GM23338 (cell line): ENCODE results near the gene TRPC6. TPM values are rescaled to one million over a fixed set of nuclear protein-coding genes. Genes with fewer than 3 reads are reported as not detected.

Experiments used
- ATAC-seq: fragments of 200-7000 bp; cut with Tn5 transposase; 3 replicates; pipeline ENCODE4 v1.9.1; 2020
- DNase-seq: peaks from one replicate; pipeline ENCODE4 v3.0.0-alpha.2; 2015; ENCODE audit warnings: low spot score
- H2AFZ ChIP-seq: fragments of 200-600 bp; sonication (generic); 2 replicates; pipeline ENCODE4 v1.8.0; 2016; ENCODE audit warnings: antibody characterized with exemption, mild to moderate bottlenecking, moderate library complexity
- H3F3A ChIP-seq: fragments of 200-600 bp; sonication (generic); replicated peaks from 2 replicates; pipeline ENCODE4 v1.8.0; 2017; ENCODE audit warnings: antibody characterized with exemption, mixed run types, low read depth
- H3K27ac ChIP-seq: fragments of 200-600 bp; sonication (generic); 2 replicates; pipeline ENCODE4 v1.6.1; 2016; ENCODE audit warnings: low read depth
- H3K27me3 ChIP-seq: fragments of 200-600 bp; sonication (generic); 2 replicates; pipeline ENCODE4 v1.8.0; 2016; ENCODE audit warnings: mild to moderate bottlenecking, mixed run types, moderate library complexity; ENCODE audit not compliant: insufficient read depth
- H3K36me3 ChIP-seq: fragments of 200-600 bp; sonication (generic); 2 replicates; pipeline ENCODE4 v1.8.0; 2016; ENCODE audit warnings: mild to moderate bottlenecking; ENCODE audit not compliant: insufficient read depth
- H3K4me1 ChIP-seq: fragments of 200-600 bp; sonication (generic); 2 replicates; pipeline ENCODE4 v1.8.0; 2016; ENCODE audit warnings: mild to moderate bottlenecking, moderate library complexity; ENCODE audit not compliant: insufficient read depth
- H3K4me2 ChIP-seq: fragments of 200-600 bp; sonication (generic); 2 replicates; pipeline ENCODE4 v1.7.1; 2017; ENCODE audit warnings: mixed run types
- H3K4me3 ChIP-seq: fragments of 200-600 bp; sonication (generic); 2 replicates; pipeline ENCODE4 v1.6.1; 2016; ENCODE audit warnings: mixed run types
- H3K79me2 ChIP-seq: fragments of 200-600 bp; sonication (generic); replicated peaks from 2 replicates; pipeline ENCODE4 v1.8.0; 2017; ENCODE audit warnings: mild to moderate bottlenecking; ENCODE audit not compliant: insufficient read depth
- H3K9me2 ChIP-seq: fragments of 200-600 bp; sonication (generic); 2 replicates; pipeline ENCODE4 v1.8.0; 2017; ENCODE audit not compliant: insufficient read depth
- H4K20me1 ChIP-seq: fragments of 200-600 bp; sonication (generic); replicated peaks from 2 replicates; pipeline ENCODE4 v1.8.0; 2017; ENCODE audit warnings: mild to moderate bottlenecking; ENCODE audit not compliant: insufficient read depth
- H3K27ac Mint-ChIP-seq: 2 replicates; pipeline ENCODE4 v1.8.0; 2020; ENCODE audit warnings: inconsistent platforms, mild to moderate bottlenecking, moderate library complexity, mixed read lengths
- H3K27me3 Mint-ChIP-seq: 3 replicates; pipeline ENCODE4 v1.8.0; 2022; ENCODE audit warnings: low read depth, mild to moderate bottlenecking, moderate library complexity, mixed read lengths, inconsistent platforms; ENCODE audit not compliant: insufficient read depth, poor library complexity
- H3K36me3 Mint-ChIP-seq: 3 replicates; pipeline ENCODE4 v1.8.0; 2021; ENCODE audit warnings: low read depth, mild to moderate bottlenecking, inconsistent platforms, moderate library complexity, mixed read lengths
- H3K4me1 Mint-ChIP-seq: 3 replicates; pipeline ENCODE4 v1.8.0; 2020; ENCODE audit warnings: mild to moderate bottlenecking, inconsistent platforms, mixed read lengths
- H3K4me3 Mint-ChIP-seq: 3 replicates; pipeline ENCODE4 v1.8.0; 2021; ENCODE audit warnings: moderate library complexity, mild to moderate bottlenecking, inconsistent platforms, mixed read lengths
- H3K9me3 Mint-ChIP-seq: 3 replicates; pipeline ENCODE4 v1.8.0; 2020; ENCODE audit warnings: moderate library complexity, mild to moderate bottlenecking, inconsistent platforms, mixed read lengths
- CTCF ChIP-seq, 2 experiments: fragments of 200-600 bp in 1 of 2; sonication (generic) in 1 of 2; conservative IDR thresholded peaks; 2 replicates each; pipeline versions ENCODE4 v1.5.1 to v1.6.1; 2016 to 2017; ENCODE audit warnings: antibody characterized with exemption in 2 of 2, low read depth in 2 of 2, mild to moderate bottlenecking in 2 of 2, moderate library complexity in 1 of 2
- EZH2 ChIP-seq: fragments of 200-600 bp; sonication (generic); IDR thresholded peaks from one replicate; pipeline ENCODE4 v1.8.0; 2017; ENCODE audit warnings: antibody characterized with exemption, mild to moderate bottlenecking, low read depth; ENCODE audit not compliant: unreplicated experiment
- EZH2phosphoT487 ChIP-seq: fragments of 200-600 bp; sonication (generic); IDR thresholded peaks from one replicate; pipeline ENCODE4 v1.8.1; 2018; ENCODE audit warnings: antibody characterized with exemption; ENCODE audit not compliant: unreplicated experiment
- JUNB ChIP-seq: IDR thresholded peaks from one replicate; pipeline ENCODE4 v1.6.1; 2016; ENCODE audit warnings: antibody characterized with exemption; ENCODE audit not compliant: unreplicated experiment
- NANOG ChIP-seq: IDR thresholded peaks from 2 replicates; pipeline ENCODE4 v1.6.1; 2016; ENCODE audit warnings: antibody characterized with exemption, borderline replicate concordance
- POLR2AphosphoS5 ChIP-seq: IDR thresholded peaks from 2 replicates; pipeline ENCODE4 v1.6.1; 2016; ENCODE audit warnings: antibody characterized with exemption, low read depth
- STAT1 ChIP-seq: IDR thresholded peaks from one replicate; pipeline ENCODE4 v1.6.1; 2016; ENCODE audit warnings: antibody characterized with exemption; ENCODE audit not compliant: unreplicated experiment
- ZNF114 ChIP-seq: fragments of 250-450 bp; sonication (Bioruptor Pico); IDR thresholded peaks from 2 replicates; pipeline ENCODE4 v1.5.0; 2020; ENCODE audit warnings: mild to moderate bottlenecking, moderate library complexity
- ZNF331 ChIP-seq: fragments of 250-450 bp; sonication (Bioruptor Pico); IDR thresholded peaks from 2 replicates; pipeline ENCODE4 v1.5.0; 2020; ENCODE audit warnings: low read depth, mild to moderate bottlenecking, moderate library complexity
- ZNF462 ChIP-seq: fragments of 250-450 bp; sonication (Bioruptor Pico); IDR thresholded peaks from 2 replicates; pipeline ENCODE4 v1.5.0; 2020; ENCODE audit warnings: mild to moderate bottlenecking, moderate library complexity
- polyA plus RNA-seq: library from polyadenylated mRNA; unstranded; fragments of >200 nt; fragmentation: Nextera tagmentation; extraction: Ambion mirVana; gene quantifications from 2 replicates; pipeline ENCODE4 v1.2.1, GENCODE V29; 2016
- total RNA-seq: library from RNA; depleted of rRNA; stranded (reverse); fragments of >200 nt; shearing (Covaris generic); gene quantifications from 2 replicates; pipeline ENCODE4 v1.2.3, GENCODE V29; 2014

Gene TRPC6
- total and polyA plus RNA-seq, 2 experiments from 2014 or later, result 0.05 to 4.4 TPM

GRCh38 chr11:101453682-101454081 lies 130.1 kb downstream of the TRPC6 start (continued):
- TF ChIP-seq STAT1 (no peak), JUNB (no peak), ZNF331 (CRISPR knock-in tag) (no peak), ZNF114 (CRISPR knock-in tag) (no peak), CTCF (conservative IDR thresholded peaks at IDR 0.05; ENCODE audit: low read depth in 2 of 2) (no peak)

- no peak for ATAC-seq
- no peaks in the 10 kb centered on the region for H3K36me3 ChIP-seq
- H3F3A ChIP-seq, result no peaks in the 10 kb centered on the region
- no peaks in the 10 kb centered on the region for H3K36me3 Mint-ChIP-seq
- H3K79me2 ChIP-seq, result no peaks in the 10 kb centered on the region
- no peaks in the 10 kb centered on the region for H4K20me1 ChIP-seq
- TF ChIP-seq ZNF114 (CRISPR knock-in tag) (no peak), EZH2 (no peak), NANOG (no peak), ZNF462 (no peak), ZNF331 (CRISPR knock-in tag) (no peak), EZH2phosphoT487 (no peak), JUNB (no peak), STAT1 (no peak), POLR2AphosphoS5 (no peak)
- no peak overlapping the region for H3K4me3 ChIP-seq
- no peak overlapping the region for H3K27ac ChIP-seq
- no peak overlapping the region for H2AFZ ChIP-seq
- H3K9me3 Mint-ChIP-seq, result no peaks in the 10 kb centered on the region
- no peak for DNase-seq
- 0 out of 2 replicates have a peak, but pooled peaks cover 5% of the 10 kb centered on the region for H3K4me1 ChIP-seq
- no peak overlapping the region for H3K4me3 Mint-ChIP-seq
- H3K4me1 Mint-ChIP-seq, result peaks cover 5% of the 10 kb centered on the region; the same call in 2 of the 3 replicates
- no peak overlapping the region for H3K27ac Mint-ChIP-seq
- H3K27me3 Mint-ChIP-seq, result no peaks in the 10 kb centered on the region
- no peak overlapping the region for H3K4me2 ChIP-seq
- H3K9me2 ChIP-seq, result no peaks in the 10 kb centered on the region
- H3K27me3 ChIP-seq, result no peaks in the 10 kb centered on the region
Measured at GRCh38 chr11:101448881-101449442, 134.8 kb downstream of the TRPC6 start.
